ENCODE data around the gene ATP5MG. TPM values are rescaled to one million over a fixed set of nuclear protein-coding genes. Genes with fewer than 3 reads are reported as not detected.

ATP5MG gene
- 762 TPM for total RNA-seq
- long read RNA-seq, transcript ATP5MG-201 (3 exons, 1,577 nt) = major isoform, 355 of 379 reads
- long read RNA-seq, partial matches to known transcripts = 14 of 379 reads
- long read RNA-seq, other reads (novel, unspliced or antisense) = 2 of 379 reads

DNA sequence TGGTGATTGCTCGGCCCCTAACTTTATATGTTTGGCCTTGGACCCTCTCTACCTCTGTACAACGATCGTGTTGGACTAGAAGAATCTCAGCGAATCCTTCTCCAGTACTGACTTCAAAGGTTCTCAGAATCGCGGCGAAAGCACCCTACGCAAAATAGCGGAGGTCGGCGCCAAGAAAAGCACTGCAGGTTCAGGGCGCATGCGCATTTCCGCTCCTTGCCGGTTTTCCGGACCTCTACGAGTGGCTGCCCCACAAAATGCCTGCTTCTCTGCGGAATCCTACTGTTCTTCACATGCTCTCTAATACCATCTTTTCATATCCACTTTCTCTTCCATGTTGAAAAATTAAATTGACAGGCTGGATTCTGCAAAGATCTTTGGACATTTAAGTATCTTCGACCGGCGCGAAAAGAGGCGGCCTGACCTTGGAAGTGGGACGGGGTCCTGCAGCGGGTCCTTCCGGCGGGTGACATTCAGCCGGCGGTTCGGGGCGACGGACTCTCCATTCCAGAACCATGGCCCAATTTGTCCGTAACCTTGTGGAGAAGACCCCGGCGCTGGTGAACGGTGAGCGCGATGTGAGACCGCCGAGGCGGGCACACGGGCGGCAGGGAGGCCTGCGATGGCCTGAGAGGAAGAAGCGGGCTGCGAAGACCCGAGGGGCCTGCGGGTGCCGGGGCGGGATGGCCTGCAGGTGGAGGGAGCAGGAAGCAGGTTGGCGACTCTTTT is at the start of gene ATP5MG:
ATP5MG (plus strand) TSS at position 456 of the 729 bp plus-strand sequence; CDS start at position 516, 60 bp downstream.
- intact Hi-C loops (cut with DNase I) = loop anchor here (1.0 to 5.0 kb wide), 3 partner anchors 34 to 87 kb away; partner anchors contain the start of gene KMT2A
- DNase-seq (ENCODE audit: missing footprints) (peak; percentile 94), ATAC-seq (peak; percentile 88)

GRCh38 chr11:118353084-118353710 is 48.2 kb upstream of the ATP5MG start:
- no peak for ATAC-seq
- intact Hi-C loops (cut with DNase I) = loop anchor here (10.0 kb wide), 1 partner anchor 58 kb away; no protein-coding TSS in a partner anchor
- no peak for DNase-seq (ENCODE audit: missing footprints)

GRCh38 chr11:118358071-118358470 is 43.3 kb upstream of the ATP5MG start:
- ATAC-seq = no peak
- intact Hi-C loops (cut with DNase I) = loop anchor here (2.0 to 10.0 kb wide), 2 partner anchors 63 to 159 kb away; no protein-coding TSS in a partner anchor
- no peak for DNase-seq (ENCODE audit: missing footprints)

- intact Hi-C loops (cut with DNase I) = loop anchor here (2.0 to 10.0 kb wide), 2 partner anchors 65 to 161 kb away; no protein-coding TSS in a partner anchor
- DNase-seq (ENCODE audit: missing footprints) = peak; percentile 98
- peak; percentile 96 for ATAC-seq
Observed at GRCh38 chr11:118359295-118359958, 42.0 kb upstream of the ATP5MG start, which contains the start of gene UBE4A. Gene UBE4A (plus strand): TSS chr11:118359600. CDS start chr11:118365081, 5,481 bp downstream.

GRCh38 chr11:118364956-118365615 is 36.3 kb upstream of the ATP5MG start:
- intact Hi-C loops (cut with DNase I) = loop anchor here (2.0 to 5.0 kb wide), 2 partner anchors 37 to 220 kb away; partner anchors contain the start of gene ATP5MG
- ATAC-seq (no peak), DNase-seq (ENCODE audit: missing footprints) (no peak)

DNA sequence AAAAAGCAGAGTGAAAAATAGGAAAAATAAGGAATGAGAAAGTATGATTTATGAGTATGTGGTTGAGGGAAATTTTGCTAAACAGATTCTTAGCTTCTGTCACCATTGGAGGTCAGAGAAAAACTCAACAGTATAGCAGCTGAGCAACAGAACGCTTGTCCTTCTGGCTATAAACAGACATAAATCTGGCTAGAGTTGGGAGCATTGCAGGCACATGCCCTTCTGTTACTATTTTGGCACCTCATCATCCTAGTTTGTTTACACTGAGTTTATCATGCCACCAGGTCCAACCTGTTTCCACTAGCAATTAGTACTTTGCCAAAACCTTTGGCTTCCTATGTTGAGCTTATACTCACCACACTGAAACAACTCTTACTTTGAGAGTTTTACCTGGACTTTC is 35.1 kb upstream of the ATP5MG start:
- ATAC-seq (peak; percentile 90), DNase-seq (ENCODE audit: missing footprints) (no peak)
- intact Hi-C loops (cut with DNase I) = loop anchor here (5.0 kb wide), 1 partner anchor 36 kb away; the partner anchor contains the start of gene ATP5MG

- DNase-seq (ENCODE audit: missing footprints) (no peak), ATAC-seq (no peak)
- intact Hi-C loops (cut with DNase I) = no loop called here
Observed at GRCh38 chr11:118370774-118371173, 30.6 kb upstream of the ATP5MG start.

GRCh38 chr11:118373263-118373662 is 28.1 kb upstream of the ATP5MG start:
- DNase-seq (ENCODE audit: missing footprints) (no peak), ATAC-seq (no peak)
- intact Hi-C loops (cut with DNase I) = no loop called here

GRCh38 chr11:118373871-118374270 is 27.5 kb upstream of the ATP5MG start:
- DNase-seq (ENCODE audit: missing footprints) = no peak
- intact Hi-C loops (cut with DNase I) = no loop called here
- ATAC-seq = no peak

GRCh38 chr11:118374729-118375128 is 26.7 kb upstream of the ATP5MG start:
- DNase-seq (ENCODE audit: missing footprints) (no peak), ATAC-seq (no peak)
- intact Hi-C loops (cut with DNase I) = no loop called here

DNA sequence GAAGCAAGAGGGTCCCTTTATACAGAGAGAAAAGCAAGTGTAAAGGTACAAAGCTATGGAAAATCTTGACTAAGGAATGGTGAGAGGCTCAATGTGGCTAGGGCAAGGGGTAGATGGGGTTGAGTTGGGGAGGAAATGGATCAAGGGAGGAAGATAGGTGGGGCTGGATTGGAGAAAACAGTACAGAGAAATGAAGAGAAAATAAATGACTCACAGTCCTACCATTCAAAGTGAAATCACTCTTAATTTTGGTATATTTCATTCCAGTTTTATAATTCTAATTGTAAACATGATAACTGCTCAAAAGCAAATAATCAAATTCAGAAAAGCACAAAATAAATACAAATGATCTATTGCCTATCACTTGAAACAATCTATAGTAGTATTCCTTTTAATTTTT is 25.4 kb upstream of the ATP5MG start:
- no peak for DNase-seq (ENCODE audit: missing footprints)
- ATAC-seq = no peak
- intact Hi-C loops (cut with DNase I) = no loop called here

GRCh38 chr11:118379497-118379896 is 21.9 kb upstream of the ATP5MG start:
- ATAC-seq (no peak), DNase-seq (ENCODE audit: missing footprints) (no peak)
- intact Hi-C loops (cut with DNase I) = no loop called here

DNA sequence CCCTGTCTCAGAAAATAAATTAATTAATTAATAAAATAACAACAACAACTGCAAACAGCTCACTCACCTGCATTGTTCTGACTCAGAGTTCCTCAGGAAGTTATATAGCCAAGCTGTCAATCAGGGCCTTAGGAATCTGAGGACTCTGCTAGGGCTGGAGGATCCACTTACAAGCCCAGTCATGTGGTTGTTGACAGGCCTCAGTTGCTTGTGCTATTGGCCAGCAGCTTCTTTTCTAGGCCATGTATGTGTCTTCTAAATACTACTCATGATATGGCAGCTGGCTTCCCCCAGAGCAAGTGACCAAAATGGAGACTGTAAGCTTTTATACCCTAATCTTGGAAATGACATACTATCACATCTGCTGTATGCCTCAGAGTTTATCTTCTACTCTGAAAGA is 20.8 kb upstream of the ATP5MG start:
- intact Hi-C loops (cut with DNase I) = no loop called here
- ATAC-seq (no peak), DNase-seq (ENCODE audit: missing footprints) (no peak)

GRCh38 chr11:118382954-118383353 is 18.5 kb upstream of the ATP5MG start:
- DNase-seq (ENCODE audit: missing footprints) = no peak
- intact Hi-C loops (cut with DNase I) = no loop called here
- ATAC-seq = no peak

DNA sequence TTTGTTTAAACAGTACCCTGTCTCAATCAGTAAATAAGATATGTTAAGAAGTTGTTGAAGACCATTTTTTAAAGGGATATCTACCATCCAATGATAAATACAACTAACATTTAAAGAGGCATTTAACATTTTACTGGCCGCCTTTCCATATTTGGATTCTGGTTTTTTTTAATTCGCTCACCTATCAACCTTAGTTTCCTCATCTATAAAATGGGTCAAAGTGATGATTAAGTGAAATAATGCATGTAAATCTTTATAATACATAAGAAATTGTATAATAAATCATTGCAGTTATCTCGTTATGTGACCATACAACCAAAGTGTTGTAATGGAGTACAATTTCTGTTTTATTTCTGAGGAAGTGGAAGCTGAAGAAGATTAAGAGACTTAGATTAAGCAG is 17.7 kb upstream of the ATP5MG start:
- intact Hi-C loops (cut with DNase I) = no loop called here
- no peak for ATAC-seq

DNA sequence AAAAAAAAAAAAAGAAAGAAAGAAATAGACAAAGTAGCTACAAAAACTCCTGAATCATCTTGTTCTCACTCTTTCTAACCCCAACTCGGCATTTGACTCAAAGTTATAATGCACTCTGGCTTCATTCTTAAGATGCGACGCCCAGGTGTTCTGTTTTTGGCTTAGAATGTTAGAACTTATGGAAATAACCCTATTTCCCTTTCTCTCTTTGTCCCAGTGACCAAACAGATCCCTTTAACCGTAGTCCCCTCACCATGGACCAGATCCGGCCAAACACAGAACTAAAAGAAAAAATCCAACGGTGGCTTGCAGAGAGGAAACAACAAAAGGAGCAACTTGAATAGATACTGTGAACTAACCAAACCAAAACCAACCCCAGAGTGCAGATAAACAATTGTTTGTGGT is 5.3 kb upstream of the ATP5MG start:
- no peak for ATAC-seq
- DNase-seq (ENCODE audit: missing footprints) = no peak
- intact Hi-C loops (cut with DNase I) = no loop called here

More for the DNA sequence above, 17.7 kb upstream of the ATP5MG start:
- DNase-seq (ENCODE audit: missing footprints) = no peak

GRCh38 chr11:118397448-118397847 is 4.0 kb upstream of the ATP5MG start:
- ATAC-seq (no peak), DNase-seq (ENCODE audit: missing footprints) (no peak)
- intact Hi-C loops (cut with DNase I) = no loop called here

DNA sequence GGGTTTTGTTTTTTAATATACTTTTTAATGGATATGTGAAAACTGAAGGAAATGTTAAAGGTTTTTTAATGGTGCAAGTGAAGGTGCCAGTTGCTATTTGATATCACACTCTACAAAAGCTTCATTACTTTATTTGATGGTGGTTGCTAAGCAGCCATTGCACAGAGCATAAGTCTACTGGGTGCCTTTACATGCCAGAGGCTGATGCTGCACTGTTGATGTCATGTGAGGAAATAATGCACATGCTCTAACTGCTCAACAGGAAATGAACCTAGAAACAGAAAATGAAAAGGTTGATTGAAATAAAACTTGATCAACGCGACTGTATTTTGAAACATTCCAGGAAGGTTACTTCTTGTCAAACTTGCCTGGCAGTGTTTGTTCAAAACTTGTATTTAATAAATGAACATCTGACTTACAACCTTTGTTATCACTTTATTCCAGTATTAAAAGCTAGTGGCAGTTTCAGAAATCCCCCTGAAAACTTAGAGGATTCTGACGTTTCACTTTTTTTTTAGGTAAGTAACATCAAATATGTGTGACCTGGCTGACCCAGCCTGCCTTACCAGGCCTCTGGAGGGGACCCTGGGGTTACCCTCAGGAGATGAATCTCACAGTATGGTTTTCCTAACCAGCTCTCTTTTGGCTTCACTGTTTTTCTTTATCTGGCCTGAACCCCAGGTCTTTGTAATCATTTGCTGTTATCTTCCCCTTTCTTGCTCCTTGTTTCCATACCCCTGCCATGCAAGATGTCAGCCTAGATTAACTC is 2.4 kb upstream of the ATP5MG start:
- no peak for DNase-seq (ENCODE audit: missing footprints)
- no peak for ATAC-seq
- intact Hi-C loops (cut with DNase I) = no loop called here
